ENCODE results near the gene RPS6KA2.

GRCh38 chr6:166598441-166599138, 28.5 kb downstream of the RPS6KA2 start:
- no peak for TF ChIP-seq EZH2 (IDR thresholded peaks at IDR 0.05; ENCODE audit: insufficient read depth, poor library complexity, severe bottlenecking)
- TF ChIP-seq EZH2phosphoT487 (IDR thresholded peaks at IDR 0.05; ENCODE audit: insufficient read depth, low read depth), result no peak

Data from GM23248 (cell line).